ENCODE data around the gene PTPRB. TPM values are rescaled to one million over a fixed set of nuclear protein-coding genes. Genes with fewer than 3 reads are reported as not detected.

PTPRB gene
- total RNA-seq, 4 donors from 2014 or later = 36.8 to 107 (median 63.1) TPM

DNA sequence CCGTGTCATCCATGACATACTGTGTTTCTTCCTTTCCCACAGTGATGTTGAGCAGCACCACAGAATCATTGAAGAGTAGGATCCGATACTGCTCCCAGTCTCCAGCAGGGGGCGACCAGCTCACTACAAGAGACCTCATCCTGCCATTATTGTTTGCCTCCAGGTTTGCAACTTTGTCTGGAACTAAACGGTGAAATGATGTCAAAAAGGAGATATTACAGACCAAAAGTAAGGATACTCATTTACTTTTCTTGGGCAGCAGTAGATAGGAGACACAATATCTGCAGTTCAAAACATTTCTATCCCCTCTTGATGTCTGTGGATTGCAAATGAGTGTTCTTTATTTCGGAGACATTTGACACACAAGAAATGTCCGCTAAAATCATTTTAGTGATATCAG lies 47.2 kb downstream of the PTPRB start:
- TF ChIP-seq POLR2A (IDR thresholded peaks at IDR 0.05) = no peak
- TF ChIP-seq, protein P1, sequence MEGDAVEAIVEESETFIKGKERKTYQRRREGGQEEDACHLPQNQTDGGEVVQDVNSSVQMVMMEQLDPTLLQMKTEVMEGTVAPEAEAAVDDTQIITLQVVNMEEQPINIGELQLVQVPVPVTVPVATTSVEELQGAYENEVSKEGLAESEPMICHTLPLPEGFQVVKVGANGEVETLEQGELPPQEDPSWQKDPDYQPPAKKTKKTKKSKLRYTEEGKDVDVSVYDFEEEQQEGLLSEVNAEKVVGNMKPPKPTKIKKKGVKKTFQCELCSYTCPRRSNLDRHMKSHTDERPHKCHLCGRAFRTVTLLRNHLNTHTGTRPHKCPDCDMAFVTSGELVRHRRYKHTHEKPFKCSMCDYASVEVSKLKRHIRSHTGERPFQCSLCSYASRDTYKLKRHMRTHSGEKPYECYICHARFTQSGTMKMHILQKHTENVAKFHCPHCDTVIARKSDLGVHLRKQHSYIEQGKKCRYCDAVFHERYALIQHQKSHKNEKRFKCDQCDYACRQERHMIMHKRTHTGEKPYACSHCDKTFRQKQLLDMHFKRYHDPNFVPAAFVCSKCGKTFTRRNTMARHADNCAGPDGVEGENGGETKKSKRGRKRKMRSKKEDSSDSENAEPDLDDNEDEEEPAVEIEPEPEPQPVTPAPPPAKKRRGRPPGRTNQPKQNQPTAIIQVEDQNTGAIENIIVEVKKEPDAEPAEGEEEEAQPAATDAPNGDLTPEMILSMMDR (IDR thresholded peaks at IDR 0.05) = peak; percentile 53 to 77 (median 66)
- H3K27me3 ChIP-seq = no peaks in the 10 kb centered on the region
- H3K36me3 ChIP-seq = no peaks in the 10 kb centered on the region
- intact Hi-C loops (cut with DNase I; ENCODE audit: low total_unique reads) = no loop called here
- no peaks in the 10 kb centered on the region for H3K4me1 ChIP-seq
- no peaks in the 10 kb centered on the region for H3K9me3 ChIP-seq
- H3K4me3 ChIP-seq = no peak overlapping the region
- DNase-seq = peak; percentile 26 to 62
- H3K27ac ChIP-seq = no peak overlapping the region

- Histone ChIP-seq H3K4me3 (no peak overlapping the region), H3K27me3 (no peaks in the 10 kb centered on the region), H3K4me1 (no peaks in the 10 kb centered on the region), H3K36me3 (no peaks in the 10 kb centered on the region), H3K27ac (no peak overlapping the region), H3K9me3 (peaks cover 0 to 3% of the 10 kb centered on the region in 2 donors)
- DNase-seq = no peak
- intact Hi-C loops (cut with DNase I; ENCODE audit: low total_unique reads) = no loop called here
- TF ChIP-seq, protein P1 (IDR thresholded peaks at IDR 0.05) = no peak
- no peak for TF ChIP-seq POLR2A (IDR thresholded peaks at IDR 0.05)
These were observed 52.9 kb downstream of the PTPRB start for GRCh38 chr12:70584332-70584731.

DNA sequence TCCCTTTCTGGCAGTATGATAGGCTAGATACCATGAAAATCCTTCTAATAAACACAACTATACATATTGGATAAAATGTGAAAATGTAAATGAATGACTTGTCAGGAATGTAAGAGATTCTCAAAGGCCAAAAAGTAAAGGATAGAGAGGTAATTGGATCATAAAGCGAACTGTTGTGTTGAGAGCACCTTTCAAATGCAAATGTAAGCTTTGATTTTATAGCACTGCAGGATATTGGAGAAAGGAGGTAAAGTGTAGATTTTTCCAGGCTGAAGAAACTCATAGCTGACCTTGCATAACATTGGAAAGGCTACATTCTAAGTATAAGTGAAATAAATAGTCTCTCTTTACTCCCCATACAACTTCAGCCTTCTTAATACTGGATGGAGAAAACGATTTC lies 54.0 kb downstream of the PTPRB start:
- intact Hi-C loops (cut with DNase I; ENCODE audit: low total_unique reads) = no loop called here
- Histone ChIP-seq H3K4me3 (no peak overlapping the region), H3K27ac (no peak overlapping the region), H3K27me3 (no peaks in the 10 kb centered on the region), H3K9me3 (peaks cover 0 to 3% of the 10 kb centered on the region in 2 donors), H3K4me1 (no peaks in the 10 kb centered on the region), H3K36me3 (no peaks in the 10 kb centered on the region)
- DNase-seq = no peak
- TF ChIP-seq, protein P1 (IDR thresholded peaks at IDR 0.05) = no peak
- TF ChIP-seq POLR2A (IDR thresholded peaks at IDR 0.05) = no peak

DNA sequence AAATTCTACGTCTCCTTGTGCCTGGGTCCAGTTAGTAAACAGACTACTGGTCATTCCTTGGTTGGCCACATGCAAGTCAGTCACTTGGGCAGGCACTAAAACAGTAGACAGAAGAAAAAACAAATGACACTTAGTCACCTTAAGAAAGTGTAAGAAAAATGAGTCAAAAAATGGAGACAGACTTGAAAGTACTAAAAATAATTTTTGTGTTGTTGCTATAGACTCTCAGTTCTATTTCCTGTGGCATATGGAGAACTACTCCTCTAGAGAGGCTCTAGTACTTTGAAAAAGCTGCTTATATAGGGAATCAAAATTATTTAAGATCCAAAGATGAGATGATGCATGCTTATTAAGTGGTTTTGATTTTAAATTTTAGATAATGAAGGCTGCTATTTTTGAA lies 56.0 kb downstream of the PTPRB start:
- Histone ChIP-seq H3K36me3 (no peaks in the 10 kb centered on the region), H3K9me3 (peaks cover 0 to 3% of the 10 kb centered on the region in 2 donors), H3K4me3 (no peak overlapping the region), H3K27ac (no peak overlapping the region), H3K4me1 (no peaks in the 10 kb centered on the region), H3K27me3 (no peaks in the 10 kb centered on the region)
- TF ChIP-seq POLR2A (IDR thresholded peaks at IDR 0.05) = no peak
- TF ChIP-seq, protein P1 (IDR thresholded peaks at IDR 0.05) = no peak
- no peak for DNase-seq
- intact Hi-C loops (cut with DNase I; ENCODE audit: low total_unique reads) = no loop called here

DNA sequence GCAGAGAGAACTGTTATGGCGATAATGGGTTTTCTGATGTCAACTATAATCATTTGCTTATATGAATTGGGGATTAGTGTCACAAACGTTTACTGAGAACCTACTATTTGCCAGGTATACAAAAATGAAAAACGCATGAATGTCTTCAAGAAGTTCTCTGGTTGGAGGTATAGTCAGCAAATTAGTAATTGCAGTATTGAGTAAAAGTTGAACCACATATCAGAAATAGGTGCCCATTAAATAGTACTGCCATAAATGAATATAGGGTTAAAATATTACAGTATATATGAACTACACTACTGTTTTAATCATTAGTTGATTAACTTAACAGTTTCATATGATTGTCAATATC lies 60.0 kb downstream of the PTPRB start:
- intact Hi-C loops (cut with DNase I; ENCODE audit: low total_unique reads) = no loop called here
- no peaks in the 10 kb centered on the region for H3K36me3 ChIP-seq
- DNase-seq = no peak
- H3K4me3 ChIP-seq = no peak overlapping the region
- no peaks in the 10 kb centered on the region for H3K27me3 ChIP-seq
- no peak overlapping the region for H3K27ac ChIP-seq
- H3K4me1 ChIP-seq = no peaks in the 10 kb centered on the region
- H3K9me3 ChIP-seq = no peaks in the 10 kb centered on the region
- TF ChIP-seq, protein P1 (IDR thresholded peaks at IDR 0.05) = no peak
- TF ChIP-seq POLR2A (IDR thresholded peaks at IDR 0.05) = no peak
